Adrenal gland (tissue), 5 donors: Measurements from ENCODE around the gene PROCR.
"Not testable (repeated sequence)": the region's sequence is repeated elsewhere in the genome, so short reads cannot be mapped to it uniquely, and the experiment has no call there.

Experiments used
- POLR2A ChIP-seq, 2 donors: fragments of 450-650 bp; IDR thresholded peaks; one replicate each; pipeline ENCODE4 v1.6.1; 2017; ENCODE audit warnings: antibody characterized with exemption in 2 of 2, mild to moderate bottlenecking in 2 of 2, moderate library complexity in 1 of 2
- TF ChIP-seq, protein P1 (sequence below), 6 experiments: fragments of 450-650 bp in 4 of 6; fragments of 200-600 bp in 2 of 6; sonication (generic) in 1 of 6; IDR thresholded peaks; 1 replicate in 5 of 6; 2 replicates in 1 of 6; pipeline versions ENCODE4 v1.5.1 to v1.8.0; 2016 to 2021; ENCODE audit warnings: antibody characterized with exemption in 6 of 6, mild to moderate bottlenecking in 2 of 6, moderate library complexity in 1 of 6
- donor health status: DM: no; HTN: no; CAD: no.

DNA sequence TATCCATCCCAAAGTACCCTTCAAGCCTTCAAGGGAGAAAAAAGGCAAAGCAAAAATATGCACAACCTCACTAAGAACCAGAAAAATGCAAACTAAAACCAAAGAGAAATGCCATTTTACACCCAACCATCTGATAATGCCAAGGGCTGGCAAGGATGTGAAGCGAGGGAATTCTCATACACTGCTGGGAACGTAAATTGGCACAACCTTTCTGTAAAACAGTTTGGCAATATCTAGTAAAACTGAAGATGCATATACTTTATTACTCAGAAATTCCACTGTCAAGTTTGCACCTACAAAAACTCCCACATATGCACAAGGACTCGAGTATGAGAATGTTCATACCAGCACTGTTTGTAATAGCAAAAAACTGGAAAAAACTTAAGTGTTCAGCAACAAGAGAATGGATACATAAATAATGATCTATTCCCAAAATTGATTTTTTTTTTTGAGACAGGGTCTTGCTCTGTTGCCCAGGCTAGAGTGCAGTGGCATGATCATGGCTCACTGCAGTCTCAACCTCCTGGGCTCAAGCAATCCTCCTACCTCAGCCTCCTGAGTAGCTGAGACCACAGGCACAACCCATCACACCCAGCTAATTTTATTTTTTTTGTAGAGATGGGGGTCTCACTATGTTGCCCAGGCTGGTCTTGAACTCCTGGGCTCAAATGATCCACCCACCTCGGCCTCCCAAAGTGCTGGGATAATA is 3.0 kb upstream of the PROCR start:
- TF ChIP-seq, protein P1, sequence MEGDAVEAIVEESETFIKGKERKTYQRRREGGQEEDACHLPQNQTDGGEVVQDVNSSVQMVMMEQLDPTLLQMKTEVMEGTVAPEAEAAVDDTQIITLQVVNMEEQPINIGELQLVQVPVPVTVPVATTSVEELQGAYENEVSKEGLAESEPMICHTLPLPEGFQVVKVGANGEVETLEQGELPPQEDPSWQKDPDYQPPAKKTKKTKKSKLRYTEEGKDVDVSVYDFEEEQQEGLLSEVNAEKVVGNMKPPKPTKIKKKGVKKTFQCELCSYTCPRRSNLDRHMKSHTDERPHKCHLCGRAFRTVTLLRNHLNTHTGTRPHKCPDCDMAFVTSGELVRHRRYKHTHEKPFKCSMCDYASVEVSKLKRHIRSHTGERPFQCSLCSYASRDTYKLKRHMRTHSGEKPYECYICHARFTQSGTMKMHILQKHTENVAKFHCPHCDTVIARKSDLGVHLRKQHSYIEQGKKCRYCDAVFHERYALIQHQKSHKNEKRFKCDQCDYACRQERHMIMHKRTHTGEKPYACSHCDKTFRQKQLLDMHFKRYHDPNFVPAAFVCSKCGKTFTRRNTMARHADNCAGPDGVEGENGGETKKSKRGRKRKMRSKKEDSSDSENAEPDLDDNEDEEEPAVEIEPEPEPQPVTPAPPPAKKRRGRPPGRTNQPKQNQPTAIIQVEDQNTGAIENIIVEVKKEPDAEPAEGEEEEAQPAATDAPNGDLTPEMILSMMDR (IDR thresholded peaks at IDR 0.05): not testable (repeated sequence)
- not testable (repeated sequence) for TF ChIP-seq POLR2A (IDR thresholded peaks at IDR 0.05)
